HG03175 (cell line): ENCODE data around the gene PSMC2.
"Not testable (repeated sequence)": the region's sequence is repeated elsewhere in the genome, so short reads cannot be mapped to it uniquely, and the experiment has no call there.

Experiments used
- ATAC-seq: cut with Tn5 transposase; IDR thresholded peaks from one replicate; pipeline ENCODE4 v1.9.1; 2021; ENCODE audit warnings: mild to moderate bottlenecking, moderate library complexity; ENCODE audit not compliant: unreplicated experiment

PSMC2 gene

DNA sequence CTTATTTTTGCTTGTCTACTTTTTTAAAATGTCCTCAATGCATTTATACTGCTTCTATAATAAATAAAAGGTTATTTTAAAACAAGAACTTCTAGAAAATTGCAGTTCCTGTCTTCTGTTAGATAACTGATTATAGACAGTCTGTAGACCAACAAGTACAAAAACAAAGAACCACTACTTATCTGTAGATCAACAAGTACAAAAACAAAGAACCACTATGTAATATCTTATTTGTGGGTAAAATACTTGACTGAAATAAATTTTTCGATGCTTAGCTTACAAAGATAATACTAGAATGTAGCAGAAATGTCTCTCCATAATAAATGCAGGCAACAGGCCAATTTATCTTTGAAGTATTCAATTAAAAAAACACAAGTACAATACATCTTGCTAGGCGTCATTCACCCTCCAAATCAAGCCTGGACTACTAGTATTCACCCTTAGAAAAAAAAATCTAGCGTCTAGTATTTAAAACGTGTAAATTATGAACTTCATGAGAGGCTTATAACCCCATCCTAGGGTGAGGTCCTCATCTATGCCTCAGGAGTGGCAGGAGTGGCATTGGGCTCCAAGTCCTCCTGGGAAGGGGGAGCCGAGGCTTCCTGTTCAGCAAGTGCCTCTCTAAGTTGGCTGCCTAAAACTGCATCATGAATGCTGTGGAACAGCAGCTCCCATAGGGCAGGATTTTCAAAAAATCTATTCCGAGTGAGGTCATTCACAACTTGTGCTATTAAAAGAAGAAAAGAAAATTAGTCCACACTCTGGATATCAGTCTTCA lies 26.6 kb downstream of the PSMC2 start:
- no peak for ATAC-seq

DNA sequence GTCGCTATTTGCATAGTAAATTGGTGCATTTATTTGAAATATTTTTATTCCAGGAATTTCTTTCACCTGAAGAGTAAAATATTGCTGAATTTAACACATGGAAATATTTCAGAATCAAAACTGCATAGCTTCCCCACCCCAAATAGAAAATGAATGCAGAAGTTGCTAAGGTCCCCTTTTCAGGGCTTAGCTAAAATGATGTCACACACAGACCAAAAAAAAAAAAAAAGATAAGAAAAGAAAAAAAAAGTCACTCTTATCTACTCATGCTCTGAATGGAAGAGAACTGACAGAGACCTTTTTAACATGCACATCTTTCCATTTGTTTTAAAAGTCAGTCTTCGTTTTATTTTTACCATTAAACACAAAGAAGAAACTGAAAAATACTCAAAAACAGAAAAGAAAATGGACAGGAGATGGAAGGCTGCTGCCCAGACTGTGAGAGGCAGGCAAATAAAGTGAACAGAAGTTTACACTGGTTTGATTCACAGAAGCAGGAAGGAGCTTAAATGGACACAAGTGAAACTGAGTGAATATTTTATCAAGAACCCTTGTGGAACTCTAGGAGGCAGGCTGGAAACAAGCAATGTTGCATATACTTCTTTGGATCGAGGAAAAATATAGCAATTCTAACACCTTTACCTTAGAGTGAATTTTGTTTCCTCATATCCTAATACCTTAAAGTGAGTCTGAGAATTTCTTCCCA lies 32.0 kb downstream of the PSMC2 start:
- ATAC-seq, result no peak

DNA sequence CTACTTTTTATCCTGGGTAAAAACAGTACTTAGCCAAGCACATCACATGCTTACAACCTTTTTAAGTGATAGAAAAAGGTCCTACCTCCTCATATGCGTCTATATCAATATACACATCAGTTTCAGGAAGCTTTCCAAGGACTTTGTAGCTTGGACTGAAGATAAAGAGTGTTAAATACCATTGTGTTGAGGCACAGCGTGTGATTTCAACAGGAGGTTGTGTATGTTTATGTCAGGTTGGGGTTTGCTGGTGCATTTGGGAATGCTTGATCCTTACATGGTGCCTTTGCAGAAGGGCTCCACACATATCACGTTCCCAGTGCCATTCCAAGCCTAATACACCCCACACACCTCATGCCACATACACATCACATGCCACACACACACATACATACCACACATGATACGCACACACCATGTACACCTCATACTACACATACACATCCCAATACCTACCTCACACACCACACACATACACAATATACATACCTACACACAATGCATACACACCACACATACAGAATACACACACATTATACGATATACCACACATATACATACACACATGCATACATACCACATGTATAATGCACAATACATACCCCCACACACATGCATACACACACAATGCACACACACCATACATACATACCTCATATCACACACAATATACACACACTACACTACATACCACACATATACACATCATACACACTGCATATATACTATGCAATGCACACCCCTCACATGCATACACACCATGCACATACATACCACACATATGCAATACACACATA lies 33.1 kb downstream of the PSMC2 start:
- ATAC-seq, result no peak

DNA sequence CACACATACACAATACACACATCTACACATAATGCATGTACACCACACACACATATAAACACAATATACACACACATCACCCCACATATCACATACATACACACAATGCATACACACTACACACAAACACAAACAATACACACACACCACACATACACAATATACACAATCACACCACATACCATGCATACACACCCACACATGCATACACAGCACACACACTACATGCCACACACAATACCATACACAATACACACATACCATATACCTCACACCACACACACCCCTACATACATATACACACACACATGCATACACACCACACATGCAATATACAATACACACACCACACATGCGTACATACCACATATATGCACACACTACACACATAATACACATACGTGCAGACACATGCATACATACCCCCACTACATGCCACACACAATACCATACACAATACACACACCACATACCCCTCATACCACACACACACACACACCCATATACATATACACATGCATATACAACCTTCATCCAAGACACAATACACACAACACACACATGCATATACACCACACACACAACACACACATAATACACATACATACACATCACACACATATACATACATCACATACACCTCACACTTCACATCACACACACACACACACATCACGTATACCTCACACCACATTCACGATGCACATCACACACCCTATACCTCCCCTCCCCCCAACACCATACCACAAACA lies 34.0 kb downstream of the PSMC2 start:
- no peak for ATAC-seq

DNA sequence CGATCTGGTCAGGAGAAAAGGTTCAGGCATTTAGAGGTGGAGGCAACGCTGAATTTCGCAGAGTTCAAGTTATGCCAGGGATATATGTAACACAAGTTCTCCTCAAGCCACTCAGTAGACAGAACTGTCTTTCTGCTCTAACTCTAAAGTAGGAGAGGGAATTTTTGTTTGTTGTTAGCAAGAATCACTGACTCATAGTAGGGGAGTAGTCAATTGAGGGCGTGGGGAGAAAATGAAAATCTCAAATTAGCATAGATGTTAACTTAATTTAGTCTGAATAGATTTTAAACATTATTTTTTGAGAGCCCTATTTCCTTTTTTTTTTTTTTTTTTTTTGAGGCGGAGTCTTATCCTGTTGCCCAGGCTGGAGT lies 34.6 kb downstream of the PSMC2 start:
- no peak for ATAC-seq

DNA sequence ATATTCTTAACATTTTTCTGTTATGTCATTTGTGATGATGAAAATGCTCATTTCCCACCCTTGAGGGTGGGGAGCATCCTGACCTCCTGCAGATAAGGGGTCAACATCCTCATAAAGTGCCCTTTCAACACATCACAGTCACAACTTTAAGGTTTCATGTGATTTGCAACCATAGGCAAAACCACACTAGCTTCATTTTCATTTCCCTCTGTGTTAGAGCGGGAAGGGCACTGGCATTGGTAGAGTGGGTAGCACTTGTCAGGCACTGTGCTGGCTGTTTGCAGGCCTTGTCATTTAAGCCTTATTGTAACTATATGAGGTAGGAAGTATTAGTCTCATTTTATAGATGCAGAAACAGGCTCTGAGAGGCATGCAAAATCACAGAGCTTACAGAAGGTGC lies 39.8 kb downstream of the PSMC2 start:
- ATAC-seq, result no peak

DNA sequence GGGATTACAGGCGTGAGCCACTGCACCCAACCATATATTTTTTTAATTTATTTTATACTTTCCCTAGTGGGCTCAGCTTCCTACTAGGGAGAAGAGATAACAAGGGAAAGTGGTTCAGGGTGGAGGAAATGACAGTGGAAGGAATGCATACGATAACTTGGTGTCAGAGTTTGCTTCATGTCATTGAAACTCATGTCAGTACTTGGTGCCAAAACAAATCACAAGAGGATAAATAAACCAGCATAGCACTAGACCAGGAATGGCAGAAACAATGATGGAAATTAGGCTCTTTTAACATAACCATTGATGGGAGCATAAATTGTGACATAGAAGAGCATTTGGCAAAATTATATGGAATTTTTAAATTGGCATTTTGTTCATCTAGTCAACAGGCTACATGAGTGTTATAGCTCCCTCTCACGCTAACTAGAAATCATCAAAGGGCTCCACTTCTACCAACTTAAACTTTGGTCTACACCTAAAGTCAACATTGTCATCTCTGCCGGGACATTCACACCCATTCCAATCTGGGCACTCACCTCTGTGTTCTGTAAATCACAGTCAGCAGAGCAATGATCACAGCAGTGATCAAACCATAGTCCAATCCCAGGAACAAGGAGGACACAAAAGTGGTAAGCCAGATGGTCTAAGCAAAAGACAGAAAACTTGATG lies 41.2 kb downstream of the PSMC2 start:
- no peak for ATAC-seq

DNA sequence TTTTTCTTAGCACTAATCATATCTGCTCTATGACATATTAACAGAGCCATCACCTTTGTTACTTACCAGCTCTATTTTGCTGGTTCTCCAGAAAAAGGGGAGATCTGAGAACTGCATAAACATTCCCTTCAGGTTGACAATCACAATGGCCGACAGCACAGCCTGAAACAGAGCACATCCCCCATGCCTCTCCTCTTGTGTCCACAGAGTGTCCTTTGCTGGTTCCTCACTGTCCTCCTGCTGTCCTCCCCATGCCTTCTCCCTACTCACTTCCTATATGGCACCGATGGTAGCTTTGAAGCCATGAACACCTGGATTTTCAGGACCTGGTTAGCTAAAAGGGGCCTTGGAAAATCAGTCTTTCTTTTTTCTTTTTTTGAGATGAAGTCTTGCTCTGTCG lies 41.8 kb downstream of the PSMC2 start:
- ATAC-seq, result no peak

DNA sequence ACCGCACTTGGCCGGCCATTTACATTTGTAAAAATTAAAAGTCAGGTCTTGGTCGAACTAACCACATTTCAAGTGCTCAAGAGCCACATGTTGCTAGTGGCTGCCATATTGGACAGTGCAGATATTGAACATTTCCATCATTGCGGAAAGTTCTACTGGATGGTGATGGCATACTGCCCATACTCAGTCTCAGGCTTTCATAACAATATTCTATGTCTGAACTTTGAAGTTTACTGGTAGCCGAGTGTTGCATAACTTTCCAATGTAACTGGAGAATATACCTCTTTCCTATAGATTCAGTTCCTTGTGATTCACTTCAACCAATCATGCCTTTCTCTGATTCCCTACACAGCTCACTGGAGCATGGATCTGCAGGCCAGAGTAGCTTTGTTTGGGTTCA lies 43.7 kb downstream of the PSMC2 start:
- no peak for ATAC-seq

DNA sequence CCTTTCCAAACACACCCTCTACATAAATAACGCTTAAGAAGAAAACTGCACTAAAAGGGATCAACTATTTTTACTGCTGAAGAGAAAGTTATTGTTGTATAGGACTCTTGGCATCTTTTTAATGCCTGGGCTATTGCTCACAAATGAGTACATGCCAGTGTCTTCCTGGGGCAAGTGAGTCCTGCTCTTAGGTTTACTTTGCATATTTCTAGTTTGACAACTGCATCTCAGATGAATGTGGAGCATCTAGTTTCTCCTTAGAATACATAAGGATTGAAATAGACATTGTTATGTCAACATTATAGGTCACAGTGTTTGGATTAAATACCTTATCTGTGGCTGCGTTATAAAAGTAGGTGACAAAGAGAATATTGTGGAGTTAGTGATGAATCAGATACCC lies 44.5 kb downstream of the PSMC2 start:
- ATAC-seq, result no peak

DNA sequence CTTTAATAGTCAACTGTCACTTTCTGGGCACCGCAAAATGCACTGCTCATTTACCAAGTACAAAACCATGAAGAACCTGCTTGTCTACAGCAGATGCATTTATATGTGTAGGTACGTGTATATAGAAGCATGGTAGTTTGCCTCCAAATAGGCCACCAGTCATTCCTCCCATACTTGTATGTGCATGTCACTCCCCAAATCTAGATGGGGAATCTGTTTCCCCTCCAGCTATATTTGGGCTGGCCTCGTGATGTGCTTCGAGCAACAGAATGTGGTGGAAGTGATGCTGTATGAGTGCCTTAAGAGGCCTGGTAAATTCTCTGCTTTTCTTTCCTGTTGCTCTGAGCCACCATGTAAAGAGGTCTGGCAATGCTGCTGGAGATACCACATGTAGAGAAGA lies 47.1 kb downstream of the PSMC2 start:
- ATAC-seq, result no peak

DNA sequence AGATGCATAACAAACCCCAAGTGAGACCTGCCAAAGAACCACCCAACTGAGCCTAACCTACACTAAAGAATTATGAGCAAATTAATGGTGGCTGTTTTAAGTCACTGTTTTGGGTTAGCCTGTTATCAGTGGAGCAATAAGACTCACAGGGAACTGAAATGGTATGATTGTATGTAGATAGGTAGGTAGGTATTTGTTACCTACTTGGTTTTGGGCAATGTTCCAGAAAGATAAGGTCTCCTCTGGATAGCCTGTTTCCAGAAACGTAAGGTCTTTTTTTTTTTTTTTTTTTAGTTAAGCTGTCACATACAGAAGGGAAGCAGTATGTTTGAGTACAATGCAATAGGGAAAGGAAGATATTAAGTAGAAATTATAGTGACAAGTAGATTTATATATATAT lies 47.6 kb downstream of the PSMC2 start:
- ATAC-seq, result no peak

DNA sequence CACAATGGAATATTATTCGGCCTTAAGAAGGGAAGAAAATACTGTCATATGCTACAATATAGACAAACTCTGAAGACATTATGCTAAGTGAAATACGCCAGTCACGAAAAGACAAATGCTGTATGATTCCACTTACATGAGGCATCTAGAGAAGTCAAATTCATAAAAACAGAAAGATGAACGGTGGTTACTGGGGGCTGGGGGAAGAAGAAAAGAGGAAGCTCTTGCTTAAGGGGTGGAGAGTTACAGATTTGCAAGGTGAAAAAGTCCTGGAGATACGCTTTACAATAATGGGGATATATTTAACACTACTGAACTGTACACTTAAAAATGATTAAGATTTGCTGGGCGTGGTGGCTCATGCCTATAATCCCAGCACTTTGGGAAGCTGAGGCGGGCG lies 49.0 kb downstream of the PSMC2 start:
- ATAC-seq, result no peak

DNA sequence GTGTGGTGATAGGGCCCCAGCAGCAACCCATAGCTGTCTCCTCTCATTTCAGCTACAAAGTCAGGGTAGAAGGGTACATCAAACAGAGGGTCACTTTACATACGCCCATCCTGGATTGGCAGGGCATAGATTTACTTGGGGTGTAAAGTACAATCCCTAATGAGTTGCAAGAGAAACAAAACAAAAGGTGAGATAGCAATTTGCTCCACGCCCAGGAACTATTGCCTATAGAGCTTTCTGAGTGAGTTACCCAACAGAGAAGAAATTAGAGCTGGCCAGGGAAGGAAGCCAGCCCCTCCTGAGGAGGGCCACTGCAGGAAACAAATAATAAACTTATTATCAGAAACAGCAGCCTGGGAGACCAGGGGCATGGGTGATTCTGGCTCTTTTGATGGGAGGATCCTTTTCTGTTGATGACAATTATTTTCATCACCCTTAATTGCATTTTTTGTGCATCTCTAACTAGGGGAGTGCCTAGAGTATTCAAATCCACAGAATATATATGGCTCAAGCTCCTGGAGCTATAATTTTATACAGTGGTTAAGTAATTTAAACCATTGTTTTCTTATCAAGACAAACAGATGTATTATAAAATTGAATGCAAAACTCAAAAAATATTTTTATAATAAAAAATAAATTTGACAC lies 51.2 kb downstream of the PSMC2 start:
- no peak for ATAC-seq

DNA sequence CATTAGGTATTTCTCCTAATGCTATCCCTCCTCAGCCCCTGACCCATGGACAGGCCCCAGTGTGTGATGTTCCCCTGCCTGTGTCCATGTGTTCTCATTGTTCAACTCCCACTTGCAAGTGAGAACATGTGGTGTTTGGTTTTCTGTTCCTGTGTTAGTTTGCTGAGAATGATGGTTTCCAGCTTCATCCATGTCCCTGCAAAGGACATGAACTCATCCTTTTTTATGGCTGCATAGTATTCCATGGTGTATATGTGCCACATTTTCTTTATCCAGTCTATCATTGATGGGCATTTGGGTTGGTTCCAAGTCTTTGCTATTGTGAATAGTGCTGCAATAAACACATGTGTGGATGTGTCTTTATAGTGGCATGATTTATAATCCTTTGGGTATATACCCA lies 52.2 kb downstream of the PSMC2 start:
- ATAC-seq, result not testable (repeated sequence)

DNA sequence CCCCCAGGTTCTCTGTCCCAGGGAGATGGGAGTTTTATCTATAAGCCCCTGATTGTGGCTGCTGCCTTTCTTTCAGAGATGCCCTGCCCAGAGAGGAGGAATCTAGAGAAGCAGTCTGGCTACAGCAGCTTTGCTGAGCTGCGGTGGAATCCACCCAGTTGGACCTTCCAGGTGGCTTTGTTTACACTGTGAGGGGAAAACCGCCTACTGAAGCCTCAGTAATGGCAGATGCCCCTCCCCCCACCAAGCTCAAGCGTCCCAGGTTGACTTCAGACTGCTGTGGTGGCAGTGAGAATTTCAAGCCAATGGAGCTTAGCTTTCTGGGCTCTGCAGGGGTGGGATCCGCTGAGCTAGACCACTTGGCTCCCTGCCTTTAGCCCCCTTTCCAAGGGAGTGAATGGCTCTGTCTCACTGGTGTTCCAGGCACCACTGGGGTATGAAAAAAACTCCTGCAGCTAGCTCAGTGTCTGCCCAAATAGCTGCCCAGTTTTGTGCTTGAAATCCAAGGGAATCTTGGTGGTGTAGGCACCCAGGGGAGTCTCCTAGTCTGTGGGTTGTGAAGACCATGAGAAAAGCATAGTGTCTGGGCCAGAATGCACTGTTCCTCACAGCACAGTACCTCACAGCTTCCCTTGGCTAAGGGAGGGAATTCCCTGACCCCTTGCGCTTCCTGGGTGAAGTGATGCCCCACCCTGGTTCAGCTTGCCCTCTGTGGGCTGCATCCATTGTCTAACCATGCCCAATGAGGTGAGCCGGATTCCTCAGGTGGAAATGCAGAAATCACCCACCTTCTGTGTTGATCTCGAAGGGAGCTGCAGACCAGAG lies 58.6 kb downstream of the PSMC2 start:
- ATAC-seq, result not testable (repeated sequence)

DNA sequence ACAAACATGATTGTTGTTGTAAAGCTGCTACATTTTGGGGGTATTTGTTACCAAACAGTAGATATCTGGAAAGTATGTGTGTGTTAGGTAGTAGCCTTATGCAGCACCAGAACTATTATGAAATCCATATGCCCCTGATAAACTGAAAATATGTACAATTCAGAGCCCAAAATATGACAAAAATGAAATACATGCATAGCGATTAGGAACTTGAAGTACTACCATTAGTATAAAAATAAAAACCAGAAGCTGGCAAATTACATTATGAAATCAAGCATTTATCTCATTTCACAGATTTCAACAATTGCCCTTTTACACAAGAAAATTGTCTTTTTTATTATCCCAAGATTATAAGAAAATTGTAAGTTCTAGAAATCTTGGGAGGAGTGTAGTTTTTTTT lies 64.7 kb downstream of the PSMC2 start:
- no peak for ATAC-seq

DNA sequence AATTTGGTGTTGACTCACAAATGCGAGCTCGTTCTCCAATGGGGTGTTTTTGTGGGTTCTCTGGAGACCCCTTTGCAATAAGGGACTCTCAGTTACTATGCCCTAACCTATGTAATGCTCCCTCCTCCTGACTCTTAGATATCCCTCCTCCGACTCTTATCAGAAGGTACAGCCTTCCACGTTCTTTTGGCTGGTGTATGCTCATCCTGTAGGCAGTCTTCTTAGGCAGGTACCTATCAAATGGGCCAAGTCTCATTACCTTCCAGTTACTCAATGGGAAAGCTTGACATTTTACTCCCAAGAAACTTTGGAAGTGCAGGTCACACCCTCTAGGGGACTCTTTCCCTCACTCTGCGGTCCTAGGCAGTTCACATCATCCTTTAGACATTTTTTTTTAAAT lies 66.0 kb downstream of the PSMC2 start:
- ATAC-seq, result no peak

DNA sequence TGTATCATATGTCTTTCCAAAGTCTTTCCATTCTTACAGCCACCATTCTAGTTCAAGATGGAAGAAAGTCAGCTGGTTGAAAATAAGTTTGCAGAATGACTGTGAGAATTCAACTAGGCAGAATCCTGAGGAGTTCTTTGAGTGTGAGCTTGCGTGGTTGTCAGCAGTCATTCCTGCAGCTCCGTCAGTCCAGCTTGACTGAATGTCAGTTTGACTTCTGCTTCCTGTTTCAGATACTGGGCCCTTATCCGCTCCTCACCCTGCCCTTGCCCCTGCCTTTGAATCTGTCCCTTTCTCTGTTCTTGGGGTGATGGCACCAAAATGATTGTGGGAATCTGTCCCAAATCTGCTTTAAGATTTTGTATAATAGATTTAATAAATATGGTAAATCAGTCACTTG lies 70.8 kb downstream of the PSMC2 start:
- ATAC-seq, result no peak
